C1 segment of cervical spinal cord (tissue), 14 donors: ENCODE measurements around the gene ALPL.

Experiments
- DNase-seq, 14 donors: peaks; one replicate each; lab custom pipeline; 2025; lab: John Stamatoyannopoulos, UW

ALPL gene

DNA sequence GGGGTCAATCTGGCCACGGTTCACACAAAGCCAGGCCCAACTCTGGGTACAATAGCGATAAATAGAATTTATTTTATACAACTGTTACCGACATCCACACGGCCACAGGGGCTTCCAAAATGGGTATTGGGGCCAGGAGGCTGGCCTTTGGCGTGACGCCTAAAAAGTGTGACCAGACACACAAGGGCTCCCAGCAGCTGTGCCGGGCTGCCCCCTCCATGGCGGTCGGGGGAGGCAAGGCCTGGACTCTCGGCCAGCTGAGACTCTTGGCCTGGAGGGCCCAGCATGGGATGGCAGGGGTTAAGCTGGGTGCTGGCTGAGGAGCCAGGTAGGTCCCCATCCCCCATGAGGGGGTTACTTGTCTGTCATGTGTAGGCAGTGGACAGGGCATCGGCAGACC lies 87.0 kb downstream of the ALPL start:
- no peak for DNase-seq

DNA sequence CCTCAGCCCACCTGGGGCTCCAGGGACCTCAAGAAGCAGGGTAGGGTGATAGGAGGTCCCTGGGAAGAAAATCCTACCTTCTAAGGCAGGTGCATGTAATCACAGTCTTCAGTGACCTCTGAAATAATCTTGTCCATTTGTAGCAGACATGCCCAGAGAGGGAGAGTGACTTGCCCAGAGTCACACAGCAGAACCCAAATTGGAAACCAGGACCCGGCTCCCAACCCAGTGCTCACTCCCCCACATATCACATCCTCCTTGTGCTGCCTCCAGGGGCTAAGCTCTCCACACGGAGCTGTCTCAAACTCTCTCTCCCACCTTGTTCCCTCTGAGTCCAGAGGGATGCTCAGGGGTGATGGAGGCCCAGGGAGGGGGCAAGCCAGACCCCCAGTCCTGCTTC lies 87.4 kb downstream of the ALPL start:
- DNase-seq: no peak

- DNase-seq: no peak
These were observed 88.5 kb downstream of the ALPL start for GRCh38 chr1:21597753-21598152.

DNA sequence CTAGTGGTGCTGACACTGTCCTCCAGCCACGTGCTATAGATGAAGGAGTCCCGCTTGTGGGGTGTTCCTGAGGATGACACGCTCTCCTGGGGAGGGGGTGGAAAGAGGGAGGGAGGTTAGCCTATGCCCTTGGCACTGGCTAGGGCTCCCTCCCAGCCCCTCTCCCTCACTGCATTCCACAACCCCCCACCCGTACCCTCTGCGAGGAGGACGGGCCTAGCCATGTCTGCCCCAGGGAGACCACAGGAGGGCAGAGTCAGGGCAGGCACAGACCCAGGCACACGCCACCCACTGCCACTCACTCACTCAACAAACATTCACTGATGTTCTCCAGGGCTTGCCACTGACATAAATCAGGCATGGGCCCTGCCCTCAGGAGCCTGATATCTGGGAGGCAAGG lies 89.2 kb downstream of the ALPL start:
- DNase-seq: no peak

DNA sequence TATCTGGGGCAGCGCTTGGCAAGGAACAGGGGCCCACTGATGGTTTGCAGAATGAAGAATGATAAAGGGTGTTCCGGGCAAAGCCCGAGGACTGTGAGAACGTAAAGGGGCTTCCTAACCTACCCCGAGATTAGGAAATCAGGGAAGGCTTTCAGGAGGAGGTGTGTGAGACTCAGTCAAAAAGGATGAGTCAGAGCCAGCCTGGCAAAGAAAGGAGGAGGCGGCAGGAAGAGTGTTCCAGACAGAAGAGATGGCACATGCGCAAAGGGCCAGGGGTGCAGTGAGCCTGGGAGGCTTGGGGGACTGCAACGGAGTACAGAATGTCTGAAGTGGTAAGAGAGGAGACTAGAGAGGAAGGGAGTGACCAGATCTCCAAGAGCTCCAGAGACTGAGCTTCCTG lies 89.7 kb downstream of the ALPL start:
- no peak for DNase-seq

GRCh38 chr1:21599402-21599801 lies 90.2 kb downstream of the ALPL start:
- DNase-seq: no peak

- DNase-seq: no peak
These were observed 92.2 kb downstream of the ALPL start for GRCh38 chr1:21601278-21602048.

DNA sequence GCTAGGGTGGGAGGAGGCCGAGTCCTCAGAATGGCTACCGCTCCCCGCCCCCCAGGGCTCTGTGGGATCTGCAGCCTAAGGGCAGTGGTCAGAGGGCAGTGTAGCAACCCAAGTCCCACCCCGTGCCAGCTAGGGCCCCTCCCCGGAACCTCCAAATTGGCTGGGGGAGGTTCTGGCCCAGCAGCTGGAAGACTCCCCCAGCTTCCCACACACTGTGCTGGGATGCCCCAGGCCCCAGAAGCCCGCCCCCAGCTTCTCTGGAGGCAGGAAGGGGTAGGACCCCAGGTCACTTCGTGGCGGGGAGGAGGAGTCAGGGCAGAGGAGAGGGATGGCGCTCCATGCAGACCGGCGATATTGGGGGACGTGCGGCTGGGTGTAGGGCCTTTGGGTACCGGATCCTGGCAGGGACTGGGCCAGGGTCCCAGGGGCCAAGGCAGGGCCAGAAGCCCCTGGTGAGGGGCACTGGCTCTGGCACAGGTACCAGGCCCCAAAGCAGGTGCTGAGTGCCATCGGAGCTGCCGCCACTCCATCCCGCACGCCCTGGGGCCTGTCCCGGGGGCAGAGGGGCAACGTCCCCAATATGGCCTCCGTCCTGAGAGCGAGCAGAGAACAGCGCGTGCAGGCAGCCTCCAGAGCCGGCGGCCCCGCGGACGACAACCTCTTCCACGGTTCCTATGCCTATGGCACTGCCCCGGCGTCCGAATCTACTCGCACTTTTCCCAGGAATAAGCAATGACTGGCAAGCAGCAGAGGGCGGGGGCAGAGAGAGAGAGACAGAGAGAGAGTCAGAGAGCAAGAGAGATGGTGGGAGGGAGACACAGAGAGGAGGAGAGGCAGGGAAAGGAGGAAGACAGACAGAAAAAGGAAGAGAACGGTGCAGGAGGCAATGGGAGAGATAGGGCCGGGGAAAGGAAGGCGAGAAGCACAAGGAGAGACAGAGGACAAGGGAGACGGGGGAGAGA lies 94.2 kb downstream of the ALPL start:
- DNase-seq: no peak

DNA sequence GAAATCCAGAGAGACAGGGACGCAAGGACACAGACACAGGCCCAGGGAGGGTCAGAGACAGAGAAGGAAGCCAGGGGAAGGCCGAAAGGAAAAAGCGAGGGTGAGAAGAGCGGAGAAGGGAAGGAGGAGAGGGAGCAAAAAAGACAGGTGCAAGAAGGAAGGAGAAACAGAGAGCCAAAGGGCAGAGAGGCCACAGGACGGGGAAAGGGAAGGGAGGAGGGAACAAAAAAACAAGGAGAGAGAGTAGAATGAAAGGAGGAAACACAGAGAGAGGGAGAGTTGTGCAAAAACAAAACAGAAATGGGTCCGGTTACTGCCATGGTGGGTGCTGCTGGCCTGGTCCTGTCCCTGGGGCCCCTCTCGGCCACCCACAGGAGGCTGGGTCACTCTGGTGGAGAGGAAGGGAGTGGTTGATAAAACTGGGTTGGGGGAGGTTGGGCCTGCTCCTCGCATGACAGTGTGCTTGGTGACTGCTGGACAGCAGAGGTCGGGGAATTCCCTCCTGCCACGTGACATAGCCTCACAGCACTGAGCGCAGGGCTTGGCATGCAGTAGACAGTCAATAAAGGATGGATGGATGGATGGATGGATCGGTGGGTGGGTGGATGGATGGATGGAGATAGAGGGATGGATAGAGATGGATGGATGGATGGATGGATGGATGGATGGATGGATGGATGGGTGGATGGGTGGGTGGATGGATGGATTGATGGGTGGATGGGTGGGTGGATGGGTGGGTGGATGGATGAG lies 95.2 kb downstream of the ALPL start:
- no peak for DNase-seq

- no peak for DNase-seq
These were observed 95.9 kb downstream of the ALPL start for GRCh38 chr1:21605012-21605715.

- DNase-seq: no peak
These were observed 96.9 kb downstream of the ALPL start for GRCh38 chr1:21605964-21606705.

- DNase-seq: no peak
These were observed 98.6 kb downstream of the ALPL start for GRCh38 chr1:21607549-21608529.

DNA sequence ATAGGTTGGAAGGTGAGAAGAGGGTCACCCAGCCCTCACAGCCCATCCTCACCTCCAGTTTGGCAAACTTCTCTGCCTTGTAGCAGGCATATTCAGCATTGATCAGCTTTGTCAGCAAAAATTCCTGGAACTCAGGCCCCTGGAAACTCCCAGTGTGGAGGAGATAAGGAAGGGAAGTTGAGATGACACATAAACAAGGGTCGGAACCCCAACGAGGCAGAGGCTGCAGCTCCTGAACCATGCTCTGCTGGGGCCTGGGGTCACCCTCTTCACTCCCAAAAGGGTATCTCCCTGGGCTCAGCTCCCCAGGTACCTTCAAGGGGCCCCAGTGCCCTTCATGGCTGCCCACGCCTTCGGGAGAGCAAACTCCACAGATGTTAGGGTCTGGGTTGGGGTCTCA lies 99.6 kb downstream of the ALPL start:
- DNase-seq: no peak

GRCh38 chr1:21610027-21610426 lies 100.8 kb downstream of the ALPL start:
- no peak for DNase-seq

DNA sequence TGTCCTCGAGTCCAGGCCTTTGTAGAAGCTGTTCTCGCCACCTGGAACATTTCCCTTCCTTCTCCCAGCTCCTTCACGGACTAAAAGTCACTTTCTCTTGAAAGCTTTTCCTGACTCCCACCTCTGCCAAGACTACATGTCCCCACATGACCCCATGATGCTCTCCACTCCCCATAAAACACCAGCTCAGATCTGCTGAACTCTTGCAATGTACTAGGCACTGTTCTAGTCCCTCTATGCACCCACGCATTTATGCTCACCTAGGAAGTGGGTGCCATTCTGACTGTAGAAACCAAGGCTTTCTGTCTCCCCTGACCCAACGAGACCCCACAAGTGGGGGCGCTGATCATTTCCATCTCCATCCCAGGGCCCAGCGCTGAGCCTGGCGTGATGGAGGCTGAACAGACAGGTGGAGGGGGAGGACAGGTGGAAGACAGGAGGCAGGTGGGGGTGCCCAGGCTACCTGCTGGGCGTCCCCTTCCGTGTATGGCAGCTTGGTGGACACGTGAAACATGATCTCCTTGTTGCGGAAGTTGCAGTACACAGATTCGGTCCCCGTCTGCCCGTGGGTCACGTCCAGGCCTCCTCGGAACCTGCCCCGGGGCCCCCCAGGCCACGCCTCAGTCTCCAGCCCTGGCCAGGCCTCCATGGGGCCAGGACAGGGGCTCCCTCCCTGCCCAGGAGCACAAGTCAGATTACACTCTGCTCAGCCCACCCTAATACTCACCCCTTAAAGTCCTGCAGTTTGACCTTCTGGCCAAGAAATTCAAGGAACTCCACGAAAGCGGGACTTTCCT lies 102.0 kb downstream of the ALPL start:
- DNase-seq: no peak

DNA sequence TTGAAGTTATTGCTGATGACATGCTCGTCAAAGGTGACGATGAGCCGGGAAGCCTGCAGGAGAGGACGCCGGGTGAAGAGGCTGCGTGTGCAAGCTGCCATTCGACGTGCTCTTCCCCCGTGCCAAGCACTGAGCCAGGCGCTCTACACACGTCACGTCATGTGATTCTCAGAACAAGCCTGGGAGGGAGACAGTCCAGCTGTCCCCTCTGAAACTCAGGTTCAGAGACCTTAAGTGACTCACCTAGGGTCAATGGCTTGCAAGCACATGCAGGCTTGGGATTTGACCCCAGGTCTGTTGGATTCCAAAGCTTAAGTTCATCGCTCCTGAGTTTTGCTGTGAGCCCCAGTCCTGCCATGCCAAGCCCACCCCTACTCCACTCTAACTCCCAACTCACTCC lies 102.8 kb downstream of the ALPL start:
- DNase-seq: no peak

GRCh38 chr1:21613072-21613867 lies 104.0 kb downstream of the ALPL start:
- DNase-seq: no peak
